Astrocyte (in vitro differentiated cells and primary cell): ENCODE measurements around the gene SDSL.

ENCODE experiments used
- EZH2 ChIP-seq: IDR thresholded peaks from 2 replicates; pipeline ENCODE4 v1.6.1; 2012; ENCODE audit warnings: mild to moderate bottlenecking, low read length, inconsistent platforms; ENCODE audit not compliant: insufficient read depth
- TF ChIP-seq, protein P1 (sequence below): IDR thresholded peaks from 2 replicates; pipeline ENCODE4 v1.5.1; 2011; ENCODE audit warnings: low read depth, mild to moderate bottlenecking, inconsistent platforms, low read length, moderate library complexity; ENCODE audit not compliant: insufficient read depth

DNA sequence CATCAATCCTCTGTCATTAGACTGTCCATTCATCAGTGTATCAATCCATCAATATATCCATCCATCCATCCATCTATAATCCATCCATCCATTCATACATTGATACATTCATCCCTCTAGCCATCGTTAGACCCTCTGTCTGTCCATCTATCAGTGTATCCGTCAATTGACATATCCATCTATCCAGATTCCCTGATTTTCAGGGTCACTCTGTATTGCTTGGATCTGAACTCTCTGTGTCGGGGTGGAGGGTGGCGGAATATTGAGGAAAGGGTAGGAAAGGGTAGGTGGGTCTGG is 17.1 kb downstream of the SDSL start:
- TF ChIP-seq, protein P1, sequence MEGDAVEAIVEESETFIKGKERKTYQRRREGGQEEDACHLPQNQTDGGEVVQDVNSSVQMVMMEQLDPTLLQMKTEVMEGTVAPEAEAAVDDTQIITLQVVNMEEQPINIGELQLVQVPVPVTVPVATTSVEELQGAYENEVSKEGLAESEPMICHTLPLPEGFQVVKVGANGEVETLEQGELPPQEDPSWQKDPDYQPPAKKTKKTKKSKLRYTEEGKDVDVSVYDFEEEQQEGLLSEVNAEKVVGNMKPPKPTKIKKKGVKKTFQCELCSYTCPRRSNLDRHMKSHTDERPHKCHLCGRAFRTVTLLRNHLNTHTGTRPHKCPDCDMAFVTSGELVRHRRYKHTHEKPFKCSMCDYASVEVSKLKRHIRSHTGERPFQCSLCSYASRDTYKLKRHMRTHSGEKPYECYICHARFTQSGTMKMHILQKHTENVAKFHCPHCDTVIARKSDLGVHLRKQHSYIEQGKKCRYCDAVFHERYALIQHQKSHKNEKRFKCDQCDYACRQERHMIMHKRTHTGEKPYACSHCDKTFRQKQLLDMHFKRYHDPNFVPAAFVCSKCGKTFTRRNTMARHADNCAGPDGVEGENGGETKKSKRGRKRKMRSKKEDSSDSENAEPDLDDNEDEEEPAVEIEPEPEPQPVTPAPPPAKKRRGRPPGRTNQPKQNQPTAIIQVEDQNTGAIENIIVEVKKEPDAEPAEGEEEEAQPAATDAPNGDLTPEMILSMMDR, result no peak
- no peak for TF ChIP-seq EZH2
